ENCODE measurements around the gene GPRIN1. TPM values are rescaled to one million over a fixed set of nuclear protein-coding genes. Genes with fewer than 3 reads are reported as not detected.
A peak's percentile ranks its signal among the peaks of the same experiment; 100 is the strongest.

Gene GPRIN1
- total and polyA plus RNA-seq, 4 donors: 0.23 to 0.50 (median 0.30) TPM; not detected in 1

- TF ChIP-seq, protein P1, sequence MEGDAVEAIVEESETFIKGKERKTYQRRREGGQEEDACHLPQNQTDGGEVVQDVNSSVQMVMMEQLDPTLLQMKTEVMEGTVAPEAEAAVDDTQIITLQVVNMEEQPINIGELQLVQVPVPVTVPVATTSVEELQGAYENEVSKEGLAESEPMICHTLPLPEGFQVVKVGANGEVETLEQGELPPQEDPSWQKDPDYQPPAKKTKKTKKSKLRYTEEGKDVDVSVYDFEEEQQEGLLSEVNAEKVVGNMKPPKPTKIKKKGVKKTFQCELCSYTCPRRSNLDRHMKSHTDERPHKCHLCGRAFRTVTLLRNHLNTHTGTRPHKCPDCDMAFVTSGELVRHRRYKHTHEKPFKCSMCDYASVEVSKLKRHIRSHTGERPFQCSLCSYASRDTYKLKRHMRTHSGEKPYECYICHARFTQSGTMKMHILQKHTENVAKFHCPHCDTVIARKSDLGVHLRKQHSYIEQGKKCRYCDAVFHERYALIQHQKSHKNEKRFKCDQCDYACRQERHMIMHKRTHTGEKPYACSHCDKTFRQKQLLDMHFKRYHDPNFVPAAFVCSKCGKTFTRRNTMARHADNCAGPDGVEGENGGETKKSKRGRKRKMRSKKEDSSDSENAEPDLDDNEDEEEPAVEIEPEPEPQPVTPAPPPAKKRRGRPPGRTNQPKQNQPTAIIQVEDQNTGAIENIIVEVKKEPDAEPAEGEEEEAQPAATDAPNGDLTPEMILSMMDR (IDR thresholded peaks at IDR 0.05; ENCODE audit: low read depth, low read length, missing input control): peak; percentile 0
- TF ChIP-seq NR2F2 (IDR thresholded peaks at IDR 0.05): no peak
- no peak for TF ChIP-seq HNF4A (conservative IDR thresholded peaks at IDR 0.05)
- no peak for TF ChIP-seq REST (IDR thresholded peaks at IDR 0.05)
- Histone ChIP-seq H3K27ac (ENCODE audit: low read depth in 1 of 2, low read length in 2 of 2) (no peak overlapping the region), H3K9me3 (ENCODE audit: control insufficient read depth in 4 of 4, low read length in 3 of 4) (no peaks in the 10 kb centered on the region), H3K9ac (ENCODE audit: low read depth in 1 of 2, low read length in 2 of 2) (no peak overlapping the region), H3K27me3 (ENCODE audit: control insufficient read depth in 4 of 4, insufficient read depth in 4 of 4, low read length in 3 of 4) (no peaks in the 10 kb centered on the region), H3K4me3 (ENCODE audit: low read depth in 1 of 3, low read length in 3 of 3) (peak overlapping the region in 1 of 3 donors; percentile 44), H3K36me3 (ENCODE audit: control insufficient read depth in 4 of 4, insufficient read depth in 3 of 4, low read depth in 1 of 4, low read length in 3 of 4) (peaks cover 0 to 5% (median under 1%) of the 10 kb centered on the region in 4 donors), H3K4me1 (ENCODE audit: control insufficient read depth in 4 of 4, insufficient read depth in 4 of 4, low read length in 3 of 4) (peaks cover 4 to 16% (median 6%) of the 10 kb centered on the region in 4 donors)
- 64% methylated on average over 47 of the region's 47 CpGs for WGBS
- DNase-seq (ENCODE audit: low spot score): no peak
These were observed 12.3 kb downstream of the GPRIN1 start for GRCh38 chr5:176597417-176598389.

DNA sequence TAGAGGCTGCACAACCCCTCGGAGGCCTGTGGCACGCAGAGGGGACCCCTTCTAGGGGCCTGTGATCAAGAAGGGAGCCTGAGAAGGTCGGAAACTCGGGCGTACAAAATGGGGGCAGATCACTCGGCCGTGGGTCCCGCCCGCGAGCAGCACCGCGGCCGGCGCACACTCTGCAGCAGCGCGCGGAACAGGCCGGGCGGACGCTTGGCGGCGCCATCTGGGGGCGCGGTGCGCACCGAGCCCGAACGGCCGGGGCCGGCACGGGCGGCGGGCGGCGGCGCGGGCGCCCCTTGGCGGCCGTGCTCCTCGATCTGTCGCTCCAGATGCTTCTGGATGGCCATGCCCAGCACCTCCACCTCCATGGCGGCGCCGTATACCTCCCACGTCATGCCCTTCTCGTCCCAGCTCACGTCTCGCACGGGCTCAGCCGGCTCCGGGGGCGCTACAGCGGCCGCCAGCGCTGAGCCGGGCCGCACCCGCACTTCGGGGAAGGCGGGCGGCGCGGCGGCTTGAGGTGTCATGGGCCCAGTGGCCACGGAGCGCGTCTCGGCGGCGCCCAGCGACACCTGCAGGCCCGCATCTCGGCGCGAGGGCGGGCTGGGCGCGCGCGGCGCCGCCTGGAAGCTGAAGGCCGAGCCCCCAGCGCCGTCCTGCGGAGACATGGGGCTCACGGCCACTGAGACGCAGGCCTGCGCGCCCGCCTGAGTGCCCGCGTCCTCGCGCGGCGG, 13.1 kb downstream of the GPRIN1 start:
- Histone ChIP-seq H3K27ac (ENCODE audit: low read depth in 1 of 2, low read length in 2 of 2) (no peak overlapping the region), H3K27me3 (ENCODE audit: control insufficient read depth in 4 of 4, insufficient read depth in 4 of 4, low read length in 3 of 4) (no peaks in the 10 kb centered on the region), H3K4me3 (ENCODE audit: low read depth in 1 of 3, low read length in 3 of 3) (peak overlapping the region in 2 of 3 donors; percentile 34 to 44), H3K36me3 (ENCODE audit: control insufficient read depth in 4 of 4, insufficient read depth in 3 of 4, low read depth in 1 of 4, low read length in 3 of 4) (peaks cover 0 to 5% (median 2%) of the 10 kb centered on the region in 4 donors), H3K4me1 (ENCODE audit: control insufficient read depth in 4 of 4, insufficient read depth in 4 of 4, low read length in 3 of 4) (peaks cover 4 to 16% (median 6%) of the 10 kb centered on the region in 4 donors), H3K9me3 (ENCODE audit: control insufficient read depth in 4 of 4, low read length in 3 of 4) (no peaks in the 10 kb centered on the region), H3K9ac (ENCODE audit: low read depth in 1 of 2, low read length in 2 of 2) (no peak overlapping the region)
- peak; percentile 53 for DNase-seq (ENCODE audit: low spot score)
- TF ChIP-seq MAX (IDR thresholded peaks at IDR 0.05) (no peak), TAF1 (conservative IDR thresholded peaks at IDR 0.05) (no peak), FOXA2 (IDR thresholded peaks at IDR 0.05) (no peak), REST (IDR thresholded peaks at IDR 0.05) (no peak), ATF3 (IDR thresholded peaks at IDR 0.05) (no peak), JUND (IDR thresholded peaks at IDR 0.05) (no peak)
- 4% methylated on average over 98 of the region's 98 CpGs for WGBS

Measured in liver (tissue), 9 donors.